K562 (cell line): Measurements from ENCODE around the gene CSDE1. TPM values are rescaled to one million over a fixed set of nuclear protein-coding genes. Genes with fewer than 3 reads are reported as not detected.

ENCODE experiments used
- DDX20 ChIP-seq: fragments of 450-650 bp; IDR thresholded peaks from 2 replicates; pipeline ENCODE4 v1.6.1; 2016; ENCODE audit warnings: missing genetic modification characterization, low read depth, mild to moderate bottlenecking, missing compliant biosample characterization, moderate library complexity
- L3MBTL2 ChIP-seq: fragments of 450-650 bp; IDR thresholded peaks from 2 replicates; pipeline ENCODE4 v1.6.1; 2016; ENCODE audit warnings: mild to moderate bottlenecking, moderate library complexity
- LEF1 ChIP-seq: fragments of 450-650 bp; IDR thresholded peaks from 2 replicates; pipeline ENCODE4 v1.6.1; 2016; ENCODE audit warnings: mild to moderate bottlenecking
- MED1 ChIP-seq: sonication (generic); formaldehyde crosslinking; IDR thresholded peaks from 2 replicates; pipeline ENCODE4 v1.8.1; 2023; ENCODE audit warnings: missing genetic modification reagents, borderline replicate concordance
- NBN ChIP-seq: fragments of 450-650 bp; IDR thresholded peaks from 2 replicates; pipeline ENCODE4 v1.6.1; 2016; ENCODE audit warnings: low read depth, mild to moderate bottlenecking
- NCOR1 ChIP-seq: fragments of 450-650 bp; IDR thresholded peaks from 2 replicates; pipeline ENCODE4 v1.6.1; 2016; ENCODE audit warnings: mild to moderate bottlenecking, moderate library complexity
- PBX2 ChIP-seq, 2 experiments: IDR thresholded peaks in 1 of 2; conservative IDR thresholded peaks in 1 of 2; 2 replicates each; pipeline ENCODE4 v1.6.1; 2016; ENCODE audit warnings: low read depth in 2 of 2, mild to moderate bottlenecking in 1 of 2, missing compliant biosample characterization in 1 of 2, missing genetic modification characterization in 1 of 2, moderate library complexity in 1 of 2
- PTRF ChIP-seq: fragments of 450-650 bp; IDR thresholded peaks from 2 replicates; pipeline ENCODE4 v1.6.1; 2016; ENCODE audit warnings: mild to moderate bottlenecking, missing genetic modification characterization, missing compliant biosample characterization
- RBM39 ChIP-seq: fragments of 200-400 bp; formaldehyde crosslinking; optimal IDR thresholded peaks from 2 replicates; pipeline ENCODE3; 2018; ENCODE audit warnings: low read depth, low read length
- RUNX1 ChIP-seq: sonication (generic); IDR thresholded peaks from 2 replicates; pipeline ENCODE4 v1.6.1; 2016; ENCODE audit warnings: antibody characterized with exemption, low read depth
- SRSF7 ChIP-seq: fragments of 200-400 bp; formaldehyde crosslinking; optimal IDR thresholded peaks from 2 replicates; pipeline ENCODE3; 2017; ENCODE audit warnings: mild to moderate bottlenecking, low read depth, low read length
- STAT5B ChIP-seq: fragments of 250-450 bp; sonication (Bioruptor Pico); IDR thresholded peaks from 2 replicates; pipeline ENCODE4 v1.8.0; 2021; ENCODE audit warnings: mild to moderate bottlenecking, inconsistent platforms
- TAF1 ChIP-seq: IDR thresholded peaks from 2 replicates; pipeline ENCODE4 v1.6.1; 2011; ENCODE audit warnings: mild to moderate bottlenecking, low read length, moderate library complexity; ENCODE audit not compliant: insufficient read depth, control insufficient read depth, severe bottlenecking; ENCODE audit errors: extremely low read depth
- TAF15 ChIP-seq: fragments of 200-400 bp; formaldehyde crosslinking; IDR thresholded peaks from 2 replicates; pipeline ENCODE4 v1.6.1; 2017; ENCODE audit warnings: mild to moderate bottlenecking, low read depth, low read length, moderate library complexity
- TSHZ1 ChIP-seq: fragments of 250-450 bp; sonication (Bioruptor Pico); IDR thresholded peaks from 2 replicates; pipeline ENCODE4 v1.4.0; 2020; ENCODE audit warnings: mild to moderate bottlenecking, moderate library complexity
- WHSC1 ChIP-seq: IDR thresholded peaks from one replicate; pipeline ENCODE4 v1.6.1; 2012; ENCODE audit warnings: low read length, control low read depth, inconsistent platforms
- ZBTB2 ChIP-seq: fragments of 450-650 bp; IDR thresholded peaks from 2 replicates; pipeline ENCODE4 v1.6.1; 2016; ENCODE audit warnings: antibody characterized with exemption
- ZNF165 ChIP-seq: fragments of 250-450 bp; sonication (Bioruptor Pico); IDR thresholded peaks from 2 replicates; pipeline ENCODE4 v1.4.0; 2020; ENCODE audit warnings: borderline replicate concordance
- ZNF644 ChIP-seq: fragments of 200-800 bp; sonication (Bioruptor generic); IDR thresholded peaks from 2 replicates; pipeline ENCODE4 v1.6.1; 2016; ENCODE audit warnings: low read depth, missing genetic modification characterization, missing compliant biosample characterization
- ZNF830 ChIP-seq: fragments of 250-450 bp; sonication (Bioruptor Pico); IDR thresholded peaks from 2 replicates; pipeline ENCODE4 v1.5.0; 2021; ENCODE audit warnings: mild to moderate bottlenecking
- ZZZ3 ChIP-seq: fragments of 450-650 bp; IDR thresholded peaks from 2 replicates; pipeline ENCODE4 v1.6.1; 2016; ENCODE audit warnings: antibody characterized with exemption, mild to moderate bottlenecking, moderate library complexity
- polyA plus RNA-seq, 8 experiments: library from polyadenylated mRNA; depleted of rRNA in 4 of 8; stranded (reverse) in 5 of 8; unstranded in 3 of 8; fragments of >200 nt; fragmentation: Nextera tagmentation in 2 of 8; fragmentation: Illumina TruSeq in 1 of 8; extraction: Ambion mirVana in 2 of 8; extraction: Trizol in 1 of 8; gene quantifications; 2 replicates each; pipeline versions ENCODE4 v1.2.1 to v1.2.3, GENCODE V29; 2011 to 2014; ENCODE audit warnings: inconsistent platforms in 1 of 8, missing spikeins in 1 of 8
- total RNA-seq, 7 experiments: library from RNA; depleted of rRNA in 6 of 7; stranded (reverse); fragments of >200 nt in 6 of 7; fragmentation: Illumina TruSeq in 2 of 7; extraction: Trizol in 2 of 7; gene quantifications; 2 replicates each; pipeline versions ENCODE4 v1.2.1 to v1.2.3, GENCODE V29; 2011 to 2021; ENCODE audit warnings: low replicate concordance in 1 of 7

CSDE1 gene
- total and polyA plus RNA-seq, 9 of the 15 experiments (the other 6 are each of a cell fraction or from before 2014, with no cell fraction given), result 174 to 538 (median 403) TPM

- TF ChIP-seq ZNF644 (tag) (no peak), RBM39 (no peak), RUNX1 (0 out of 2 replicates have a peak, but pooled peaks have one; percentile 9), TSHZ1 (CRISPR knock-in tag) (no peak), NCOR1 (no peak), L3MBTL2 (peak; percentile 69), DDX20 (tag) (no peak), PBX2 (CRISPR knock-in tag; IDR thresholded peaks at IDR 0.05; ENCODE audit: low read depth) (no peak), PBX2 (tag; conservative IDR thresholded peaks at IDR 0.05; ENCODE audit: low read depth) (no peak), MED1 (no peak), ZBTB2 (peak; percentile 86), PTRF (tag) (no peak), TAF15 (no peak), SRSF7 (no peak), STAT5B (no peak), NBN (peak; percentile 67), WHSC1 (no peak), ZNF830 (CRISPR knock-in tag) (0 out of 2 replicates have a peak, but pooled peaks have one; percentile 17), LEF1 (no peak; the same call in 1 of the 2 replicates), TAF1 (peak; percentile 87), ZNF165 (CRISPR knock-in tag) (no peak), ZZZ3 (no peak)
Observed at GRCh38 chr1:114780344-114781226, 22.8 kb upstream of the CSDE1 start, which contains the start of gene SIKE1 (continued).
